HCT116 (cell line): ENCODE data around the gene DNAH9.

Experiments used
- CEBPB ChIP-seq: IDR thresholded peaks from 2 replicates; pipeline ENCODE4 v1.6.1; 2012; ENCODE audit warnings: low read depth
- CTCF ChIP-seq, 3 experiments: fragments of 200-600 bp in 1 of 3; sonication (generic) in 1 of 3; IDR thresholded peaks in 2 of 3; conservative IDR thresholded peaks in 1 of 3; 2 replicates each; pipeline ENCODE4 v1.5.1; 2012 to 2017; ENCODE audit warnings: low read depth in 2 of 3, low read length in 2 of 3, antibody characterized with exemption in 1 of 3, borderline replicate concordance in 1 of 3, control low read depth in 1 of 3, mild to moderate bottlenecking in 1 of 3, mixed read lengths in 1 of 3, mixed run types in 1 of 3, moderate library complexity in 1 of 3; ENCODE audit not compliant: insufficient read depth in 1 of 3
- EGR1 ChIP-seq: IDR thresholded peaks from 2 replicates; pipeline ENCODE4 v1.6.1; 2012; ENCODE audit warnings: low read depth
- POLR2AphosphoS5 ChIP-seq: IDR thresholded peaks from 2 replicates; pipeline ENCODE4 v1.6.1; 2011; ENCODE audit warnings: mild to moderate bottlenecking, low read depth, low read length, moderate library complexity
- ZNF274 ChIP-seq: fragments of 200-500 bp; sonication (Bioruptor generic); IDR thresholded peaks from 2 replicates; pipeline ENCODE4 v1.6.1; 2014; ENCODE audit warnings: mild to moderate bottlenecking, low read depth, low read length, inconsistent platforms

- TF ChIP-seq CTCF (IDR thresholded peaks at IDR 0.05 in 2 of 3, conservative IDR thresholded peaks at IDR 0.05 in 1 of 3; ENCODE audit: borderline replicate concordance in 1 of 3, insufficient read depth in 1 of 3, low read depth in 2 of 3, low read length in 2 of 3) (no peak), CEBPB (no peak), POLR2AphosphoS5 (no peak), EGR1 (no peak), ZNF274 (no peak)
Measured at GRCh38 chr17:11896199-11896598, 297.9 kb downstream of the DNAH9 start.
